Activated effector memory CD4-positive, alpha-beta T cell treated with Interleukin-2 at 50 U/mL for 16 hours (primary cell): ENCODE measurements around the gene ZNF727.
"Not testable (repeated sequence)": the region's sequence is repeated elsewhere in the genome, so short reads cannot be mapped to it uniquely, and the experiment has no call there.

Experiments
- DNase-seq: peaks from one replicate; pipeline ENCODE4 v3.0.0-alpha.2; 2020

Gene ZNF727

GRCh38 chr7:64045301-64046040, at the start of gene ZNF727:
Gene ZNF727, plus strand, starts transcription at chr7:64045434. Its CDS starts 188 bp downstream, at chr7:64045622.
- DNase-seq: no peak

- DNase-seq: no peak
These were observed 46.7 kb upstream of the ZNF727 start, which contains the start of gene ZNF722 for GRCh38 chr7:63998549-63998948. Gene ZNF722, plus strand, starts transcription at chr7:63998849. Its CDS starts 113 bp downstream, at chr7:63998962.

GRCh38 chr7:64015496-64015895, 29.7 kb upstream of the ZNF727 start:
- not testable (repeated sequence) for DNase-seq

- no peak for DNase-seq
These were observed 9.8 kb upstream of the ZNF727 start for GRCh38 chr7:64035388-64035787.

GRCh38 chr7:64037095-64037494, 8.1 kb upstream of the ZNF727 start:
- no peak for DNase-seq

GRCh38 chr7:64046041-64046389, 781 bp downstream of the ZNF727 start:
- DNase-seq: no peak

- not testable (repeated sequence) for DNase-seq
These were observed 32.8 kb downstream of the ZNF727 start for GRCh38 chr7:64077837-64078698.

GRCh38 chr7:64078699-64078994, 33.4 kb downstream of the ZNF727 start:
- no peak for DNase-seq

GRCh38 chr7:64087501-64087900, 42.3 kb downstream of the ZNF727 start:
- DNase-seq: no peak

GRCh38 chr7:64088863-64089262, 43.6 kb downstream of the ZNF727 start:
- not testable (repeated sequence) for DNase-seq
